Eye (tissue), 1 donor: ENCODE results near the gene WNT16.

Source experiments
- DNase-seq: peaks from one replicate; pipeline ENCODE4 v3.0.0-alpha.2; 2015

The WNT16 gene

GRCh38 chr7:121351682-121352081, 22.9 kb downstream of the WNT16 start:
- no peak for DNase-seq

- no peak for DNase-seq
Measured at GRCh38 chr7:121352323-121352722, 23.5 kb downstream of the WNT16 start.

DNA sequence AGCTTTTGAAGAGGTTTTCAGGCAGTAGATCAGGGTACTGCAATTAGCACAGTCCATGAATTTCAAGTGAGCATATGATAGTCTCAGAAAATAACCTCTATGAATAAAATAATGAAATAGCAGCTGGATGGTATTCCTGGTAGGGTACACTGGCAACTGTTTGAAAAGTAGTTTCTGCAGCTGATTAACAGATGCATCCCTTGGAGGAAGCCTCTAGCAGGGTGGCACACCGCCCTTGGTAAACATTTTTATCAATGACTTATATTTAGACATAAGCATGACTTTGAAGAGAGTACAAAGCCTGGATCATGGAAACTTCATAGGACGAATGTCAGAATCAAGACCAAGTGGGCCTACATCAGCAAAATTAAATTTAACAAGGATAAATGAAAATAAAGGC, 26.8 kb downstream of the WNT16 start:
- no peak for DNase-seq

GRCh38 chr7:121360564-121360963, 31.8 kb downstream of the WNT16 start:
- DNase-seq, result no peak

DNA sequence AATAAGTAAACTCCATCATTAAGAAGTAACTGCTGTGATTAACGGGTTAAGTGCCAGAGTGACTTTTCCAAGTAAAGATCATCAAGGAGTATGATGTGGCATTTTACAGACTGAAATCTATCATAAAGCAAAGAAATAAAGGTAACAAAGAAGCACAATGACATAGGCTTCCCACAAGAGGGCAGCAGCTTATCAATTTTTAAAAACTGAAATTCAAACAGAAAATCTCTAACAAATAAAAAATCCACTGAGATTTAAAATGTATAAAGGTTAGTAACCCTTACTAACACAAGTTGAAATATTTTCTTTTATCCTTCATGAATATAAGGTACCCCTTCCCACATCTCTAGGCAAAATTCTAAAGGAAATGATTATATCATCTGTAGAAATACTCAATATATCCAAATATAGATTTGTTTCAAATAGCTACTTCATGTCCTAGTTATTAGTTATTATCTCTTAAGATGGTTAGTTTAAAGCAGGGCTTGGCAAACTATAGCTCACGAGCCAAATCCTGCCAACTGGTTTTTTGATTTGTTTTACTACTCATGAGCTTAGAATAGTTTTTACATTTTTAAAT, 38.1 kb downstream of the WNT16 start:
- peak; percentile 67 for DNase-seq

GRCh38 chr7:121369462-121369861, 40.7 kb downstream of the WNT16 start:
- peak; percentile 23 for DNase-seq

DNA sequence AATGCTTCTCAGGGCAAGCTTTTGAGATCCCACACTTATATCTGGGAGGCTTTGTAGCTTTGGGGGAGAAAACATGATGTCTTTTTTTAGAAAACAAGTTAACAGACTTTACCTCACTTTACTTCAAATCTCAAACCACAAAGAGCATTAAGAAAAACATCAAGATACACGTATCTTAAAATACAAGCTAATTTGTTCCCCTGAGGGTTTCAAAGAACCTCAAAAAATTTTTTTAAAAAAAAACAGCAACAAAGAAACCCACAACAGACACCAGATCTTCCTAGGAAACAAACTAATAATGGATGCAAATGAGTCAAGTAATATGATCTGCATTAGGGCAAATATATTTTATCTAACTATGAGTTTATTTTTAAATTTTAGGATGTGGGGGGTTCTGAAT, 42.6 kb downstream of the WNT16 start:
- DNase-seq, result no peak

DNA sequence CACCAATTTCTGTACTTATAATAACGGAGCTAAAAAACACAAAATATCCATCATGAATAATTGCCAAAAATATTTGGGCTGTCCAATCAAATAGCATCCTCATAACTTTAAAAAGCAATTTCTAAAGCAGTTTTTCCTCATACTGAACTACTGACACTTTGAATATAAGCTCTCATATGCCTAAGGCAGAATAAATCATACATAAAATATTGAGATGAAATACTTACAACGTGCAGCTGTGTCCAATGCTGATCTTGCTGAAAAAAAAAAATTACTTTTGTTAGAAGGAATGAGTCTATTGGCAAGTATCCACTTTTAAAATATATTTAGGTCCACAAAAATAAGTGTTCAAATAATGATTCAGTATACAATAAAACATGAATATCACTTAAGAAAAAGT, 43.1 kb downstream of the WNT16 start:
- no peak for DNase-seq

DNA sequence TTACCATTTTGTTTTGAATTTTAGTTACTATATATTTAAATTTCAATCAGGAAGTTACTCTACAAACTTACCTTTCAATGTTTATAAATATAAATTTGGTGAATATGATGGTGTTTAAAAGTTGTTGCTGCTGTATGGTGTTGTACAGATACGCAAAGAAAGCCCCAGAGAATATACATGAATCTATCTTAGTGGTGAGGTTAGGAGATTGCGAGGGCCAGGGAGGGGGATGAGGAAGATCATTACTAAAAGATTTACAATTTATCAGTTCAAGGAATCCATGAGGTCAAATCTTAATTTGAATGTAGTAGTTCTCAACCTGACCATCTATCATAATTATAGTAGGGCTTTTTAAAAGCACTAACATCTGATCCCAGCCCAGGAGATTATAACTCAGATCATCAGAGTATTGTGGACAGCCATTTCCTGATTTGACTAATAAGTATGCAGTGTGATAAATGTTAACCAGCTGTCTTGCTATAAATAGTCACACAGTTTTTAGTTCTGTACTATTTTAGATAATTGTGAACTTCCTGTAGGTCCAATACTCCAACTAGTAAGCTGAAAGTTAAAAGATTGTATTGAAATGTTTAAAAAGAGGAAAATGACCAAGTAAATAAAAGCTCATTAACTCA, 43.7 kb downstream of the WNT16 start:
- no peak for DNase-seq

- DNase-seq, result no peak
Measured at GRCh38 chr7:121373177-121373576, 44.4 kb downstream of the WNT16 start.

GRCh38 chr7:121376979-121377378, 48.2 kb downstream of the WNT16 start:
- no peak for DNase-seq

- DNase-seq, result no peak
Measured at GRCh38 chr7:121379930-121380329, 51.1 kb downstream of the WNT16 start.

DNA sequence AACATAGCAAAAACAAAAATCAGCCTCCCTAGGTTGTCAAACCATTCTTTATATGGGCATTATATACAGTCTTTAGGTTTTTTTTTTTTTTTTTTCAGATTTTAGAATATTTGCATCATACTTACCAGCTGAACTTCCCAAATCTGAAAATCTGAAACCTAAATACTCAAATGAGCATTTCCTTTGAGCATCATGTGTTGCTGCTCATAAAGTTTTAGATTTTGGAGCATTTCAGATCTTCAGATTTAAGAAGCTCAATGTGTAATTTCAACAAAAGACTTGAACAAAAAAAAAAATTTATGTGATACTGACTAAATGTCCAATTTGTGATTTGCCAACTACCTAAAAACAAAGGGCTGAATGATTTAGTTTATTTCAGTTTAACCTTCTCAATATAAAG, 53.7 kb downstream of the WNT16 start:
- DNase-seq, result no peak

DNA sequence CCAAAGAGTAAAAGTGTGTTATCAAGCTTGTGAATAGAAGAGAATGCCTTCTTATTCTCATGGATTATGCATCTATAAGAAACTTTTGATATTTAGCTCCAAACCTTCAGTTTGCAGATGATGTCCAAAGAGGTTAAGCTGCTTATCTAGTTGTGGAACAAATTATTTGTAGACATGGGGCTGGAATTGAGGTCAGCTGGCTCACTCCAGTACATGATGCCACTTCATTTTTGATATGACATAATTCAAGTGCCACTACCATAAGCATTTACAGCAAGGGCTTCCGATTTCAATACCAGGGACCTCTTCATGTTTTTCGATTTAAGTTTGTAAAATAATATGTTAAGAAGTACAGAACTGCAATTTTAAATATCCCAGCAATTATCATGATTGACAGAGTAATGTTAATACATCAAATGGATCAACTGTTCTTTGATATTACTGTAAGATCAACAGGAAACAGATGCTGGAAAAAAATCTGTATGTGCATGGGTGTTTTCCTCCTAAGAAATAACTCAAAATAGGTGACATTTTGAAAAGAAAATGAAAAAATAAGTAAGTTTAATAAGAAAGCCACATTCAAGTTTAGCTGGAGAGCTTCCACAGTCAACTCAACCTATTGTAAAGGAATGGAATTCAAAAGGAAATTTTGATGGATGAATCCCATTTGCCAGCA, 54.6 kb downstream of the WNT16 start:
- DNase-seq, result no peak

DNA sequence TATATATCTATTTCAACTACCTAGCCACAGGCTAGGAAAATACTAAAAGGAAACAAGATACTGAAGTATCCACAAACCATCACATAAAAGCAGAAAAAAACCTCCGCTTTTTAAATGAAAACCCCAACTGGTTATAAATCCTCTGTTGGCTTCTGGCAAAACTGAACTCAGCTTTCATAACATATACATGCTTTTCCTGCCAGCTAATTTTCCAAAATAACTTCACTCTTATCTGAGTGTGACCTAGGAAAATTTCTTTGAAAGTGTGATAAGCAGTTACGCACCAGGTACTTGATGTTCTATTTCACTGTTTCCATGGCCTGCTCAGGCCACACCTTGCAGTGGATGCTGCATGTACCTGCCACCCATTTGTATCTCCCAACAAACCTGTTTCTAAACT, 55.5 kb downstream of the WNT16 start:
- no peak for DNase-seq

DNA sequence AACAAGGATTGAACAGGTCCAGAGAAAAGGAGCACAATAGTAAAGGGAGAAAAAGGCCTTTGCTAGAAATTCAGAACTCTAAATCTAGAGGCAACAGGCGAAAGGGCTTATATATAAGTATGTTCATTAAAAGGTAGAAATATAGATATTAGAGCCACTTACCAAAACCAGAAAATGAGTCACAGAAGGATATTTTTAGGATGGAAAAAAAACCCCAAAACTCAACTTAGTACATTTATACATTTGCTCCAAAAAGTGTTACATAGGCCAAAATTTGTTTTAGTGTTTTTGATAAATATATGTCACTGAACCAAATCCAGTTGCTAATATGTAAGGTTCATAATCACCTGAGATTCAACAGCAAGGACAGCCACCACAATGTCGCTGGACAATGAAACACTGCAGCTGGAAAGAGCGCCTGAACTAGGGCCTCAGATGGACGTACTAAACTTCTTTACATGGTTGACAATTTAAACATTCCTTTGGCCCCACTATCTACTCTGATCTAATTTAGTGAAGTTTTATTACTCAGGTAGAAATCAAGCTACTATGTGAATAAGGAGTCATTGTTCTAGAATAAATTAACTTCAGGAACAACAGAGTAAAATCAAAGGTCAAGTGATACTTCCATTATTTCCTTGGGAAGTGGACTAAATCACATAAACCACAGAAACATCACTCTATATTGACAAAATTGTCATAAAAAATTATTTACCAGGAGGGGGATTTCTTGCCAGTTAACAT, 56.4 kb downstream of the WNT16 start:
- DNase-seq, result no peak

GRCh38 chr7:121385800-121386179, 57.0 kb downstream of the WNT16 start:
- DNase-seq, result peak; percentile 58

DNA sequence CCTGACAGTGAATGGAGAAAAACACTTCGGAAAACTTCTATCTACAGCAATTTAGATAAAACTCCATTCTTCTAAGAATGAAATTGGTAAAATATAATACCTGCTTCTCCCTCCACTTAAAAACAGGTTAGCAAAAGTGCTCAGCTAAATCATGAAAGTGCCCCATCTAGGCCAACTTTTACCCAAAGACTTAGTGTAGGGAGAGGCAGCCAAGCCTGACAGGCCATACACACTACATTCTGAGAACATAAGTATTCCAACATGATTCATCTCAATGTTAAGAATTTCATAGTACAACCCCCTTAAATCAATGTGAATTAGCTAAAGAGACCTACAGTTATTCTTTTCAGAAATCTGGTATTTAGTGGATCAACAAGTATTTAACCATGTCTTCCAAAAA, 60.1 kb downstream of the WNT16 start:
- no peak for DNase-seq

GRCh38 chr7:121390109-121390508, 61.3 kb downstream of the WNT16 start:
- no peak for DNase-seq

DNA sequence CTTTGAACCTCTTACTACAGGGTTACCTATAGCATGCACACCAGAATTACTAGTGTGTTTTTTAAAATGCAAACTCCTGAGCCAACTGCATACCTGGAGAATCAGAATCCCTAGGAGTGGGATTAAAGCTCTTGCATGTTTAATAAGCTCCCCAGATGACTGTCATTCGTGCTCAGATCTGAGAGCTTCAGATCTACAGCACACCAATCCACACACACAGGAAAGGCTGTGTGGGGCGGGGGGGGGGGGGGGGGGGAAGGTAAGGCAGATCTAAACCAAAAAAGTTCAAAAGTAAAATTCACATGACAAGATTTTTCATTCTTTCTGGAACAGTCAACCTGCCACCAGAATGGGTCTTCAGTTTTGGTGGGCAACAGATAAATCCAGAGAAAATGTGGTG, 61.8 kb downstream of the WNT16 start:
- no peak for DNase-seq
